ENCODE results near the gene GTF2A1L. TPM values are rescaled to one million over a fixed set of nuclear protein-coding genes. Genes with fewer than 3 reads are reported as not detected.

GTF2A1L gene
- total RNA-seq, 1 donor from 2014 or later = 0.26 TPM

DNA sequence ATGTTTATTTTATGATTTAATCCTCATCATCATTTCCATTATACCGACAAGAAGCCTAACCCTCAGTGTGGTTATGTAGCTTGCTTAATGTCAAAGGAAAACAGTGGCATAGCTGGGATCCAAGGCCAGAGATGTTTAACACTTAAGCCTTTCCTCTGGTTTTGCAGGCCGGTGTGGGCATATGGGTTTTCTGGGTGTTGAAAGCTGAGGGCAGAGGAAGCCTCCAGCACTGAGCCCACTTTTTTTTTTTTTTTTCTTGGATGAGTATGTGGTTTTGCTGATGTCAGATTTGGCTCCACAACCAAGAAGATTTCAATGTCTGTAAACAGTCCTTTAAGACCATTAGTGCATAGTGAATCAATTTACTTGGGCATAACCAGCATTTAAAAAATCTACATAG is 96.6 kb downstream of the GTF2A1L start:
- FAIRE-seq (no peak), DNase-seq (ENCODE audit: low read depth) (no peak)
- H3K4me3 ChIP-seq (ENCODE audit: low read depth, low read length) = no peak overlapping the region
- no peaks in the 10 kb centered on the region for H3K36me3 ChIP-seq (ENCODE audit: control insufficient read depth, insufficient read depth, low read length)
- H3K27me3 ChIP-seq (ENCODE audit: control insufficient read depth, insufficient read depth, low read length) = no peaks in the 10 kb centered on the region
- TF ChIP-seq, protein P1, sequence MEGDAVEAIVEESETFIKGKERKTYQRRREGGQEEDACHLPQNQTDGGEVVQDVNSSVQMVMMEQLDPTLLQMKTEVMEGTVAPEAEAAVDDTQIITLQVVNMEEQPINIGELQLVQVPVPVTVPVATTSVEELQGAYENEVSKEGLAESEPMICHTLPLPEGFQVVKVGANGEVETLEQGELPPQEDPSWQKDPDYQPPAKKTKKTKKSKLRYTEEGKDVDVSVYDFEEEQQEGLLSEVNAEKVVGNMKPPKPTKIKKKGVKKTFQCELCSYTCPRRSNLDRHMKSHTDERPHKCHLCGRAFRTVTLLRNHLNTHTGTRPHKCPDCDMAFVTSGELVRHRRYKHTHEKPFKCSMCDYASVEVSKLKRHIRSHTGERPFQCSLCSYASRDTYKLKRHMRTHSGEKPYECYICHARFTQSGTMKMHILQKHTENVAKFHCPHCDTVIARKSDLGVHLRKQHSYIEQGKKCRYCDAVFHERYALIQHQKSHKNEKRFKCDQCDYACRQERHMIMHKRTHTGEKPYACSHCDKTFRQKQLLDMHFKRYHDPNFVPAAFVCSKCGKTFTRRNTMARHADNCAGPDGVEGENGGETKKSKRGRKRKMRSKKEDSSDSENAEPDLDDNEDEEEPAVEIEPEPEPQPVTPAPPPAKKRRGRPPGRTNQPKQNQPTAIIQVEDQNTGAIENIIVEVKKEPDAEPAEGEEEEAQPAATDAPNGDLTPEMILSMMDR (IDR thresholded peaks at IDR 0.05; ENCODE audit: insufficient read depth, low read length, severe bottlenecking) = no peak

DNA sequence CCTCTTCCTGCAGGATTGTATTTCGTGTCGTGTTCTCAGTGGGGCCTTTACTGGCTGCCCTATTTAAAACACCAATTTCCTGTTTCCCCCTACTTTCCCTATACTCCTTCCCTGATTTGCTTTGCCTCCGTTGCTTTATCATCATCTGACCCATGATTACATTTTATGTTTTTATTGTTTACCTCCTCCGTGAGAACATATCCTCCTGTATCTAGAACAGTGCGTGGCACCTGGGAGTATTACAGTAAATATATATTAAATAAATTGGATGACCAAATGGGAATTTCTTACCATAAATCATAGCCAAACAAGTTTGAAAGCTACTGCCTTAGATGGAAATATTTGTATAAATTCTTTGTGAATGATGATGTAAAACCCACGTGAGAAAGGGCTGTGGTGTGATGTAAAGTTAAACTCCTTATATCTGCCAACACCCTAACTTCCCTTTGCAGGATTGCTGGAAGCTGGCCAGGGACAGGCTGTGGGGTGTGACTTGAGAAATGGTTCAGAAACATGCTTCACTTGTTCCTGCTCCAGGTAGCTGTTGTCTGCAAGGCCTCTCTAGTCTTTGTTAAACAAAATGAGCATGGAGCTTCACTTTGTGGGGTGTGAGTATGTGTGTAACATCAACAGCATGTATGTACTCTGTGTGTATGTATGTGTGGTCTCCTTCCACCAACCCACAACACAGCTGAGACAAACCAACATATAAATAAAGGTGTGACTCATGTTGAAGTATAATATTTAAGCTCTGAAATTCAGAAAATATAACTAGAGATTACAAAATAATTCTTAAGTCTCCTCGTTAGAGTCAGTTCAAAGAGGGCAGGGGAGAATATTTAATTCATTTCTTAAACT is 97.6 kb downstream of the GTF2A1L start:
- H3K27me3 ChIP-seq (ENCODE audit: control insufficient read depth, insufficient read depth, low read length) = no peaks in the 10 kb centered on the region
- TF ChIP-seq, protein P1 (IDR thresholded peaks at IDR 0.05; ENCODE audit: insufficient read depth, low read length, severe bottlenecking) = no peak
- no peak for FAIRE-seq
- H3K4me3 ChIP-seq (ENCODE audit: low read depth, low read length) = no peak overlapping the region
- peak; percentile 84 for DNase-seq (ENCODE audit: low read depth)
- H3K36me3 ChIP-seq (ENCODE audit: control insufficient read depth, insufficient read depth, low read length) = no peaks in the 10 kb centered on the region

DNA sequence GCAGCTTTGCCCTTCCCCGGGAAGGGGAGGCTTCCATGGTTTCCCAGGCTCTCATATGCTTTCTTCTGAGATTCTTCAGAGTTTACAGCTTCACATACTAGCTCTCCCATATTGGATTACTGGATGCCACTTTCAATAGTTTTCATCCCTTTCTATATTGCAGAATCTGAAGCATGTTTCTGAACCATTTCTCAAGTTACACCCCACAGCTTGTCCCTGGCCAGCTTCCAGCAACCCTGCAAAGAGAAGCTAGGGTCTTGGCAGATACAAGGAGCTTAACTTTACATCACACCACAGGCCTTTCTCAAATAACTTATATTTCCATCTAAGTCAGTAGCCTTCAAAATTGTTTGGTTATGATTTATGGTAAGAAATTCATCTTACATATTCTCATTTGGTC is 98.3 kb downstream of the GTF2A1L start:
- Histone ChIP-seq H3K27me3 (ENCODE audit: control insufficient read depth, insufficient read depth, low read length) (no peaks in the 10 kb centered on the region), H3K36me3 (ENCODE audit: control insufficient read depth, insufficient read depth, low read length) (no peaks in the 10 kb centered on the region), H3K4me3 (ENCODE audit: low read depth, low read length) (no peak overlapping the region)
- no peak for FAIRE-seq
- no peak for DNase-seq (ENCODE audit: low read depth)
- TF ChIP-seq, protein P1 (IDR thresholded peaks at IDR 0.05; ENCODE audit: insufficient read depth, low read length, severe bottlenecking) = no peak

DNA sequence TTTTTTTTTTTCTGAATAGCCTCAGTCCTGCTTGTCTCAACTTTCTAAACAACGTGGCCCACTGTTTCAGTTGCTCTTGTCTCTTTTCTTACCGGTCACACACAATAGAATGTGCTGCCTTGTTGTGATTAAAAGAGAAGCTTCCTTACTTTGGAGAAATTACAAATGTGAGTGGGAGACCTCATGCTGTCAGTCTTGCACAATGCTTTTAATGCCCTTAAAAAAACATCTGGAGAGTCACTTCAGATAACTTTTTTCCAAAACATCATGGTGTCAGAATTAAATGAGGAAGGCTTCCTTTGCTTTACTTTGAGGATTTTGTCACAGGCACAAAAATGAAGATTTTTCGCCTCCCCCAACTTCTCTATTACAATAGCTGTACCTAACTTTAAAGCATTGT is 100.2 kb downstream of the GTF2A1L start:
- H3K27me3 ChIP-seq (ENCODE audit: control insufficient read depth, insufficient read depth, low read length) = no peaks in the 10 kb centered on the region
- TF ChIP-seq, protein P1 (IDR thresholded peaks at IDR 0.05; ENCODE audit: insufficient read depth, low read length, severe bottlenecking) = no peak
- DNase-seq (ENCODE audit: low read depth) (no peak), FAIRE-seq (no peak)
- H3K4me3 ChIP-seq (ENCODE audit: low read depth, low read length) = no peak overlapping the region
- H3K36me3 ChIP-seq (ENCODE audit: control insufficient read depth, insufficient read depth, low read length) = no peaks in the 10 kb centered on the region

DNA sequence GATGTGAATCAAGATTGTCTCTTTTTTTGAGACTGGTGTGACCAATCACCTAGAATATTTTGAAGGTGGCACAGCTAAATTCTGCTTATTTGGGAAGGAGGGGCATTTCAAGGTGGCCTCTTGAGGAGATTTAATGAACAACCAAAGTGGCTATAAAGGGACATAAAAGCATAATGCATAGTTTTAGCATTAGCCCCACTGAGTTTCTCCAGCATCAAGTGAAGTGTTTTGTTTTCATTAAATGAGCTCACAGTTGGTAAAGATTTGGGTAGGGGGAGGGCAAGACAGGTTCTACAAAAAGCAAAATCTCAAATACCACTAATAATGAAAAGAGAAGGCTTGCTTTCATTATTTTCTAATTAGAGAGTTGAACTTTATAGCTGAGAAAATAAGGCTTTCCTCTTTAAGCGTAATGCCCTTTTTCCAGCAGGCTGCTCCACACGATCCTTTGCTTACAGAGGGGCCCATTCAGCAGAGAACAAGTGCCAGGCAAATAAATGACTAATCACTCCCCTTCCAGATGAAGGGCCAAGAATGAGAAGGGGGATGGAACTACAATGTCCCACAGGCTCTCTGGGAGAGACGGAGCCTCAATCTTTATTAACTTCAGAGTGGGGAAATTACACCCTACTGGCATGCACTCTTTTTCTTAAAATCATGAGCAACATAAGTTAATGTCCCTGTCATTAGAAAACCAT is 102.0 kb downstream of the GTF2A1L start:
- H3K36me3 ChIP-seq (ENCODE audit: control insufficient read depth, insufficient read depth, low read length) = no peaks in the 10 kb centered on the region
- no peaks in the 10 kb centered on the region for H3K27me3 ChIP-seq (ENCODE audit: control insufficient read depth, insufficient read depth, low read length)
- TF ChIP-seq, protein P1 (IDR thresholded peaks at IDR 0.05; ENCODE audit: insufficient read depth, low read length, severe bottlenecking) = no peak
- no peak overlapping the region for H3K4me3 ChIP-seq (ENCODE audit: low read depth, low read length)
- no peak for FAIRE-seq
- no peak for DNase-seq (ENCODE audit: low read depth)
